Measurements from ENCODE around the gene PEX5.

DNA sequence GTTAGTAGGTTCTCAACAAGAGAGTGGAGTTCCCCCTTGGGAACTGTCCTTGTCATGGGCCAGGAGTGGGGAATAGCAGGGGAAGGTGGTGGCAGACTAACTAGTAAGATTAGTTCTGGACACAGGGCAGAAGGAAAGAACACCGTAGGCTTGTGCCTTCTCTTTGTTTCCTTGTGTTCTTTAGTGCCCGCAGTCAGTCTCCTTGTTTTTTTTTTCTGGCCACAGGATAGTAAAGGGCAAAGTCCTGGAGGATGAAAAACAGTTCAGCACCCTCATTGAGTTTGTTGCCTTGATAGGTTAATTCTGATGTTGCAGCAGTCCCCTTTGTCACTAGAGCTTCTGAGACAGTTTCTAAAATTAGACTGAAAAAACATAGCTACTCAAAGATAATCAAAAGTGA lies 8.4 kb downstream of the PEX5 start:
- TF ChIP-seq, protein P1, sequence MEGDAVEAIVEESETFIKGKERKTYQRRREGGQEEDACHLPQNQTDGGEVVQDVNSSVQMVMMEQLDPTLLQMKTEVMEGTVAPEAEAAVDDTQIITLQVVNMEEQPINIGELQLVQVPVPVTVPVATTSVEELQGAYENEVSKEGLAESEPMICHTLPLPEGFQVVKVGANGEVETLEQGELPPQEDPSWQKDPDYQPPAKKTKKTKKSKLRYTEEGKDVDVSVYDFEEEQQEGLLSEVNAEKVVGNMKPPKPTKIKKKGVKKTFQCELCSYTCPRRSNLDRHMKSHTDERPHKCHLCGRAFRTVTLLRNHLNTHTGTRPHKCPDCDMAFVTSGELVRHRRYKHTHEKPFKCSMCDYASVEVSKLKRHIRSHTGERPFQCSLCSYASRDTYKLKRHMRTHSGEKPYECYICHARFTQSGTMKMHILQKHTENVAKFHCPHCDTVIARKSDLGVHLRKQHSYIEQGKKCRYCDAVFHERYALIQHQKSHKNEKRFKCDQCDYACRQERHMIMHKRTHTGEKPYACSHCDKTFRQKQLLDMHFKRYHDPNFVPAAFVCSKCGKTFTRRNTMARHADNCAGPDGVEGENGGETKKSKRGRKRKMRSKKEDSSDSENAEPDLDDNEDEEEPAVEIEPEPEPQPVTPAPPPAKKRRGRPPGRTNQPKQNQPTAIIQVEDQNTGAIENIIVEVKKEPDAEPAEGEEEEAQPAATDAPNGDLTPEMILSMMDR (IDR thresholded peaks at IDR 0.05), result no peak
- no peak for TF ChIP-seq POLR2A (IDR thresholded peaks at IDR 0.05)

Data from heart left ventricle (tissue), 13 donors.